Measurements from ENCODE around the gene TOPBP1.

The TOPBP1 gene

DNA sequence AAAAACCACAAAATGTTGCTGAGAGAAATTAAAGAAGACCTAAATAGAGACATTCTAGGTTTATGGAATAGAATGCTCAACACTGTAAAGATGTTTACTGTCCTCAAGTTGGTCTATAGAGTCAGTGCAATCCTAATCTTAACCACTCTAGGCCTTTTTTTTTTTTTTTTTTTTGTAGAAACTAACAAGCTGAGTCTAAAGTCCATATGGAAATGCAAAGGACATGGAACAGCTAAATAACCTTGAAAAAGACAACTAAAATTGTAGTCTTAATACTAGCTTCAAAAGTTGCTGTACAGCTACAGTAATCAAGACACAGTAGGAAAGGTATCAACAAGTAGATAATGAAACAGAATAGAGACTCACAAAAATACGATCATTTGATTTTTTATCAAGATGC, 55.4 kb downstream of the TOPBP1 start:
- DNase-seq, result no peak

DNA sequence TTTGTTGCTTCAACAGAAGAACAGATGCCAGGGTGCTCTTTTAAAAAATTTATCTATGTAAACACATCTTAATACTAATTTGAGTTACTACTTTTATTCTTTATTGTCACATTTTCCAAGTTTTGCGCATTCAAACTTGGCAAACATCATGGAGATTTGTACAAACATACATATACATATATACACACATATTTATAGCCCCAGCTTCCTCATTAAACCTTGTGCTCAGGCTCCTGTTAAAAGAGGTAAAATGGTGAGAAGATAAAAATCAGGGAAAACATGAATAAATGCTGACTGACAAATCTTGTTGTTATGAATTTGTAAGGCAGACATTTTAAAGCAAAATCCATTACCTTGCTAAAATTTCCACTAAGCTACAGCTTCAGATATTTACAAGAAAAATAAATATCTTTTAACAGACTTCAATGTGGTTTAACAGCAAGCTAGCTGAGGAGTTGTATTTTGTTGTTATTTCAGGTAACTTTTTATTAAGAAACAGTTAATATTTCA, 61.1 kb downstream of the TOPBP1 start:
- no peak for DNase-seq

DNA sequence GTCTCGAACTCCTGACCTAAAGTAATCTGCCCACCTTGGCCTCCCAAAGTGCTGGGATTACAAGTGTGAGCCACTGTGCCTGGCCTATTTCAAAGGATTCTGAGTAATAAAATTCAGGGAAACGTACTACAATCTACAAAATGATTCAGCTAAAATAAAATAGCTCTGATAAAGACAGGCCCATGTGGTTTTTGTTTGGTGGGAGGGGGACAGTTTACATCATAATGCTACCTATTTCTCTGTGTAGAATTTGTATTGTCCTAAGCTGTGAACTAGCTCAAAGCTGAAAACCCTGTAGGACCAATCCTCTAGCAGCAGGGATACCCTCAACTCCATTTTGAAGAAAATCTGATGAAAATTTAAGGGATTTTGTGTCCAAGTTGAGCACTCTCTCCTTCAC, 62.5 kb downstream of the TOPBP1 start:
- DNase-seq, result no peak

DNA sequence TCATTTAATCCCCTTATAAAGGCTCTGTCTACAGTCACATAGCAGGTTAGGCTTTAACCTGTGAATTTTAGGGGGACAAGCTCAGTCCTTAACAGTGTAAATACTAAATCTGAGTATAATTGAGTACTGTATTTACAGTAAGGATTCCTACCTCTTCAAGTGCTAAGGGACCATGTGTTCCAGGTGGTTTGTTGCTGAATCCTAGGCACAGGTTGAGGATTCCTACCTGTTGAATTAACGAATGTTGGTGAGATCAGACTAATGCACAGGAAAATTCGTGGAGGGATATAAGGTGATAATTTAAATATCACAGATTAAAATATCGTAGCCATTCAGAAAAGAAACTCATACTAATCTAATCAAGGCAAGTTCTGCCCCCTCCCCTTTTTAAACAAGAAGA, 63.3 kb downstream of the TOPBP1 start:
- DNase-seq, result no peak

DNA sequence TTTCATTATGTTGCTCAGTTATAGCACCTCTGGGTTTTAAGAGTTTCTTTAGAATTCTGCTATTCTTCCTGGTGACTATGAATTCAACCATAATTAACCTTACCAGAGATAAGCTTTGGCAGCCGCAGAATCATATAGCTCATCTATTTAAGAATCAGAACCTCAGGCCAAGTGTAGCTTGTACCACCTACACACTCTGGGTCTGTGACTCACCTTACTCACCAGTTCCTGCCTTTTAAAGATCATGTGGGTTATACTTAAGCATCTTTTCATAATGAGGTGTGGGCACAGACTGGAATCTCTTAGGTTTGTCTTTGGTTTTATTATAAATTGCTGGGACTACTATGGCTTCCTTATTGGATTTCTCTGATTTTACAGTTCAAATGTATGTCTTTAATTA, 66.4 kb downstream of the TOPBP1 start:
- DNase-seq, result no peak

DNA sequence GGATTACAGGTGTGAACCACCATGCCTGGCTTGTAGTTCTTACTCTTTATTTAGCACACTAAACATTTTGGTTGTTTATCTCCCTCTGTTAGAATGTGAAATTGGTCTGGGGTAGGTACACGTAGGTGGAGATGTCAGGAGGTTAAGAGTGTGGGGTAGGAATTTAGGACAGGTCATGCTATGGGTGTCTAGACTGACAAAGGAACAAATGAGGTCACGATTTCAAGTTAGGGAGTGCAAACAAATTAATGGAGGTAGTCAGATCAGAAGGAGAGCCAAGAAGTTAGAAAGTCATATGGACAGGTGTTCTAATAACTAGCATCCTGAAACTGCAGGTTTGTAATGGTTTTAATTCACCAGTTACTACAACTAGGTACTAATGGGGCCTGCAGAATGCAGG, 68.5 kb downstream of the TOPBP1 start:
- no peak for DNase-seq

DNA sequence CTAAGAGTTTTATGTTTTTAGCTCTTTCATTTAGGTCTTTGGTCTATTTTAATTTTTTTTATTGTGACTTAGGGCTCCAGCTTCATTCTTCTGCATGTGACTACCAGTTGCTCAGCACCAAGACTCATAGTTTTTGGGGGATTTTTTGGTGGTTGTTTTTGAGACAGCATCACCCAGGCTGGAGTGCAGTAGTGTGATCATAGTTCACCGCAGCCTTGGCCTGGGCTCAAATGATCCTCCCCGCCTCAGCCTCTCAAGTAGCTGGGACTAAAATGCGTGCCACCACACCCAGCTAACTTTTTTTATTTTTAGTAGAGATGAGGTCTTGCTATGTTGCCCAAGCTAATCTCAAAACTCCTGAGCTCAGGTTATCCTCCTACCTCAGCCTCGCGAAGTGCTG, 68.9 kb downstream of the TOPBP1 start:
- DNase-seq, result no peak

DNA sequence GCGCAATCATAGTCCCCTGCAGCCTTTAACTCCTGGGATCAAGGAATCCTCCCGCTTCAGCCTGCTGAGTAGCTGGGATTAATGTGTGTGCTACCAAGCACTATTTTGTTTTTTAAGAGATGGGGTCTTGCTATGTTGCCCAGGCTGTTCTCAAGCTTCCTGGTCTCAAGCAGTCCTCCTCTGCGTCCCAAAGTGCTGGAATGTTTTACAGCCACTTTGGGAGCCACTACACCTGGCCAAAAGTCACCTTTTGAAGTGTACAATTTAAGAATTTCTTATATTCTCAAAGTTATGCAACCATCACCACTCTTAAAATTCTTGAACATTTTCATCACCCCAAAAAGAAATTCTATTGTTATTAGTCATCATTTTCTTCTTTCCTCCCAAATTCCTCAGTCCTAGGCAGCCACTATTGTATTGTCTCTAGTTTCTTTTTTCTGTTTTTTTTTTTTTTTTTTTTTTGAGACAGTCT, 70.4 kb downstream of the TOPBP1 start:
- no peak for DNase-seq

DNA sequence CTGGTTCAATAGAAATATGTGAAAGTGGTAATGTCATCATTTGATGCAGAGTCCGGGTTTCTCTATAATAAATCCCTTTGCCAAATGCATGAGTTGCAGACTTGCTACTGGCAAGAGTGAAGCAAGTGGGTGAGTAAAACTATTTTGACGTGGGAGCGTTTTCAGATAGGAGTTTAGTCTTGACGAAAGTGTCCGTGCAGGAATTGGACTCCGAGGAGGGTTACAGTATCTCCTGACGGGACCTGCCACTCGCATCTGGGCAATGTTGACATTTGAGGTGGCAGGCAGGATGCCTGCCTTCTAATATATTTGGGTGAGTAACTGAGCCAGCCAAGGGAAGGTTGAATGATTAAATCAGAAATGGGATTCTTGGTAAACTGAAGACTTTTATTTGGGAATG, 72.2 kb downstream of the TOPBP1 start:
- DNase-seq, result no peak

DNA sequence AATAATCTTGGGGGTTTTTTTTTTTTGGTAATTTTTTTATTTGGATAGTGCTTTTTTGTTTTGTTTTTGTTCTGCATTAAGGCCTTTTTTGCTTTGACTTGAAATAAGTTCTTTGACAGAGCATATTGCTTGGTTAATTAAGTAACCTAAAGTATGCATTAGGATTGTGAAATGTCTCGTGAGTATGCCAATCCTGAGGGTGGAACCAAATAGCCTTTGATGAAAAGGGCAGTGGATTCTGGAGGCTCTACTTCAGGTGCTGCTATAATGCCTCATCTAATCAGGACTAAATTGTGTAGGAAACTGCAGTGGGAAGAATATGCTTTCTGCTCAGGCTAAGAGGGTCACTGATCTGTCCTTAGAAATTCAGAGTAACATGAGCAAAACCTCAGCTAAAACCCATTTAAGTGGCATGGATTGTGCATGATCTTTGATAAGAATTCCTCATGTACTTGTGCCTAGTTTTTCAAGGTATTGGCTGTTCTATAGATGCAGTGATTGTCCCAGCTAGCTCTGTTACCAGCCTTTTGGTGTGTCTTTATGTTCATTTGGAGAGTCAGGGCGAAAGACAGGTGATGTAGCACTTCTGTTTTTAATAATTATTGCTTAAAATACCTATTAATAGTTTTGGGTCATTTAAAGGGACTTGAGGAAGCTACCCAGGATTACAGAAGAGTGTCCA, 72.8 kb downstream of the TOPBP1 start:
- DNase-seq, result no peak

DNA sequence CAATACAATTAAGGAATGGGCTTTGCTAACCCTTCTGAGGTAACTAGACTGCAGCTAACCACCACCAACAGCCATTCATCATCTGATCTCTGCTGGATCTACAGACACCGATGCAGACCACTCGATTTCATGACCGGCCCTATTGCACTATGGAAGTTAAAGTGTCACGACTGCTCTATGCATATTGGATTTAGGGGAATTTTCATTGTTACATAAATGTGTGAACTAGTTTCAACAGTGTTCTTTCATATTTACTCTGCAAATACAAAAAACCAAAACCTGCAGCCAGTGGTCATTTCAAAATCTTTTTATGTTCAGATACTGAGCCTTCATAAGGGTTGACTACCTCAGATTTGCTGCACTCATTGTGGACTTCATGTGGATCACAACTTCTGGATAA, 73.7 kb downstream of the TOPBP1 start:
- DNase-seq, result no peak

DNA sequence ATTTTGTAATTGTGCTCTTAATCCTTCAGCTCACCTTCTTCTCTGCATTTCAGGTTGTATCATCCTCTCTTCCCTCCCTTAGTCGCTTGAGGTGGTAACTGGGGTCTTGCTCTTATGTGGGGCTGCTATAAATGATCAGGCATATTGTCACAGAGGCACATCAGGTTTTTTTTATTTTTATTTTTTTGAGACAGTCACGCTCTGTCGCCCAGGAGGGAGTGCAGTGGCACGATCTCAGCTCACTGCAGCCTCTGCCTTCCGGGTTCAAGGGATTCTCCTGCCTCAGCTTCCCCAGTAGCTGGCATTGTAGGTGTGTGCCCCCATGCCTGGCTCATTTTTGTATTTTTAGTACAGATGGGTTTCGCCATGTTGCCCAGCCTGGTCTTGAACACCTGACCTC, 78.3 kb downstream of the TOPBP1 start:
- no peak for DNase-seq

DNA sequence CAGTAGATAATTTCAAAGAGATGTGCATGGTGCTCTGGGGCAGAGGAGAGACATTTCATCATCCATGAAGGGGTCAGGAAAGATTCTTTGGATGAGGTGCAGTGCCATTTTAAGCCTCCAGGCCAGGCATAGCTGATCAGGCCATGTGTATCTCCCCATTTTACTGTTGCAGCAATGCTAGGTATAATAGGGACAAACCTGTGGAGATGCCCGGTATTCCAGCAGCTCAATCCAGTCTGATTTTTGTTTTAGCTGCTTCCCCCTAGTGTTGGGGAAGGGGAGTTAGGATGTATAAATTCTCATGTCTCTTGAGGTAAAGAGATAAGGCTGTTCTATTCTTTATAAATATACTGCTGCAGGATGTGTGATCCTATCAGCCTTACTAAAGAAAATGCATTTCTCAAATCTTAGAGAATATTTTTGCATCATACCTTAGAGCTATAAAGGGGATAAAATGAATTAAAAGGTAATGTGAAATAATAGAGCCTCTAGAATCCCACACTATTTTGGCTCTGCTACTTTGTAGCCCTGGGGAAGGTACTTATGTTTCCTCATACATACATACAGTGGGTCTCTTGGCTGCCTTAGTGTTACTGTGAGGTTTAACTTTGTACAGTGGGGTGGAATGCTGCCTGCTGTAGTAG, 83.1 kb downstream of the TOPBP1 start:
- no peak for DNase-seq

DNA sequence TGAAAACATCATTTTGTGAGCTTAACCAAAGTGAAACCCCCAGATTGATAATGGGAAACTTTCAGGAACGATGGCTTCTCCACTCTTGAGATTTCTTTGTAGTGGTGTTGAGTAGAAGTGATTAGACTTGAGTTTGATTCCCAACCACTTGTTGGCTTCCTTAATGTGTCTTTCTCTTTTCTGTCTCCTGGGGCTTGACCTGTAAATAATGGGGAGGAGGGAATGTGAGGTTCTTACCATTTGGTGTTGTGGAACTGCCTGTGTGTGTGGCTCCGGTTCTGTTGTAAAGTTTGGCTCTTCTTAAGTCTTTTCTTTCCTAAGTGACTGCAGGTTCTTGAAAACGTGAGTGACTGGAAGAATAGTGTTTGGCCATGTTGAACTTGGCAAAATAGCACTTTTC, 85.6 kb downstream of the TOPBP1 start:
- DNase-seq, result no peak

DNA sequence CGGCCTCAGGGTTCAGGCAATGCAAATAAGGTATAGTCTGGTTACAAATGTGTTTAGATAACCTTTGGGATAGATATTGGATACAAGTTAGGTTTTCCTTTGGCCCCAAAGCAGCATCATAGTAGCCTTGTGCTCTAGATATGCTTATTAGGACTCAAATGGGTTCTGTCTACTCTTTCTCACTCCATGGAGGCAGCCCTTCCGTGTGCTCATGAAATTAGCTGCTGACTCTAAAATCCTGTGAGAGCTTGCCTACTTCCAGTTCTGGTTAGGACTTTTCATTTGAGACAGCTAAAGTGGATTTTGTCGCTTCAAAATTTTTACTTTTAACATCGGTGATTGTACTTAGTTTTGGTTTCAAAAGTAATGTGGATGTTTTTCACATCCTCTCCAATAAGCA, 86.7 kb downstream of the TOPBP1 start:
- no peak for DNase-seq

DNA sequence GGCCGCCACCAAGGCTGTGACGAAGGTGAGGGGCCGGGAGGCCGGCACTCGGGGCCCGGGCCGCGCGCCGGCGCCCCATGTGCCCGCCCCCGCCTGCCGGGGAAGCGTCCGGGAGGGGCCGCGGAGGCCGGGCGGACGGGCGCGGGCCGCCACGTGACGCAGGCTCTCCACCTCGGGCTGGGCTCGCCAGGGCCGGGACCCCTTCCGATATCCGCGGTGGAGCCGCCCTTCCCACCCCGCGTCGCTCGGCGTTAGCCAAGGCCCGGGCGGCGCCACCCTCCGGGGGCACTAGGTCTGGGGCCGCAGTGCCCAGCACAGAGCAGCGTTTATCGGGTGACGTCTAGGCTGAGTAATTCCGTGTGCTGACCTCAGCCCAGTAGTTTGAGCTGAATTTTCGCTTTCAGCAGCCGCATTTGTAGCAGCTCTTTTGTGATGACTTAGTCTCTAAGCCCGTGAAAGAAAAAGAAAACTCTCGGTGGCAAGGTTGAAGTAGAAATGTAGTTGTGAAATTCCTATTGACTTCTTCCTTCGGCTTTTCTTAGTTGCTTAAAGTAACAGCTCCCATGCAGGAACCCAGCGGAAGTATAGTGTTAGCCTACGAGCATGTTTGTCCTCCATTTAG, 87.4 kb downstream of the TOPBP1 start:
- DNase-seq, result no peak

DNA sequence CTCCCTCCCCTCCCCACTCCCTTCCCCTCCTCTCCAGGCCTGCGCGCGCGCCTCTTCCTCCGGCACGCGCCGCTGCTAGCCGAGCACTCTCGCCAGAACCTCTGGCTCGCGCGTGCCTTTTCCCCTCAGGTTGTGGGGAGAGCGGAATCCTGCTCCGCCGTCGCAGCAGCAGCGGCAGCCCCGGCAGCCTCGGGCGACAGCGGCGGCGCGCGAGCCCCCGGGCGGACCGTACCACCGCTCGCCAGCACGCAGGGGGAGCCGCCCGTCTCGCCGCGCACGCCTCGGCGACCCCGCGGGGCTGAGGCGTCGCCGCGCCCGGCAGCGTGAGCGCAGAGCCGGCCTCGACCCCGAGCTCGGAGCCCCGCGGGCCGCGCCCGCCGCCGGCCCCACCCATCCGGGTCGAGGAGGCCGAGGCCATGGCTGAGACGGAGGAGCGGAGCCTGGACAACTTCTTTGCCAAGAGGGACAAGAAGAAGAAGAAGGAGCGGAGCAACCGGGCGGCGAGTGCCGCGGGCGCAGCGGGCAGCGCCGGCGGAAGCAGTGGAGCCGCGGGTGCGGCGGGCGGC, 88.0 kb downstream of the TOPBP1 start, which contains the start of gene CDV3:
Gene CDV3, plus strand, starts transcription at position 58 of the 566 bp plus-strand sequence. Its CDS starts 359 bp downstream, at position 417.
- no peak for DNase-seq

DNA sequence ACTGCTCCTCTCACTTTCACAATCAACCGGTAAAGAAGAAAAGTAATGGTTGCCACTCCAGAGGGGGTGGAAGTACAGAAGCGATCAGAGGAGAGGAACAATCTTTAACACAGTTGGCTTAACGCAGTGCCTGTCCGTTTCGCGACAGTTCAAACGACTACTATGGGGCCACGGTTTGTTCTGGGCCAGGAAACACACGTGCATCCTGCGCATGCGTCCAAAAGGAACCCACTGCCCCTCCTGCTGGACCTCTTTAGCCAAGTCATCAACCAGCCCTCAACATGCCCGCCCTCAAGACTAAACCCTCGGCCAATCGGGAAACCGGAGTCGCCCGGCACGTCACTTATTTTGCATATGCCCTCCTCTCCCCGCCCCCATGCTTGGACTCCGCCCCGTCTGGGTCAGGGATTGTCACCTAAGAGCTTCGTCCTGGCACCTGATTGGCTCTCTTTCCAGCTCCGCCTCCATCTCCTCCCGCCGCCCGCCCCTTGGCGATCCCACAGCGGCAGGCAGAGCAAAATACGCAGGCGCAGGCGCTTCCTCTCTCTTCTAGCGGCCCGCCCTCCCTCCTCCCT, 88.6 kb downstream of the TOPBP1 start:
- DNase-seq, result no peak

DNA sequence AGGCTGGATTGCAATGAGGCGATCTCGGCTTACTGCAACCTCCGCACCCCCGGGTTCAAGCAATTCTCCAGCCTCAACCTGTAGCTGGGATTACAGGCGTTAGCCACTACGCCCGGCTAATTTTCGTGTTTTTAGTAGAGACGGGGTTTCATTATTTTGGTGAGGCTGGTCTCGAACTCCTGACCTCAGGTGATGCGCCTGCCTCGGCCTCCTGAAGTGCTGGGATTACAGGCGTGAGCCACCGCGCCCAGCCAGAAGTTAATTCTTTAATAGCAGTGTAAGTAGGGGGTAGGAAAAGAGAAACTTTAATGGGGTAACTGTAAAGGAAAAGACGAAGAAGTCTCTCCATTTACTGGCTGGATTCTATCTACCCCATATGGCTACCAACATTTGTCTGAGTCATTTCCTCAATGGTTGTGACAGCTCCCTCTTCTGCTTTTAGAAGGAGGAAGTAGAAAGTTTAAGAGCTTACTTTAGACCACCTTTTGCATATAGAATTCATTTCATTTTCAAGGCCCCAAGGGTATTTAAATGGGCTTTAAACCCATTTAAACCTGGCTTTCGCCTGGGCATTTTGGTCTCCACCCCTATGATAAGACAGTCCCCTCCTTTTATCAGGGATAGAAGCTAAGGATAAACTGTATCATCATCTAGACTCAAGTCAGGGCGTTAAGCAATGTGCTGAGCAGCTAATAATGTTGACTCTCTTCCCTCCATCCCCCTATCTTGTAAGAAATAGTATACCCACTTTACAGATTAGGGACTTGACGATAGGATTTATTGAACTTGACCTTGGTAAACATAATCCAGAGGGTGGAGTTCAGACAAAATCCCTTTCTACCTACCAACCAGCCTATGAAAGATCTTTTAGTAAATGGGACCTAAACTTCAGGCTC, 89.3 kb downstream of the TOPBP1 start:
- DNase-seq, result no peak

DNA sequence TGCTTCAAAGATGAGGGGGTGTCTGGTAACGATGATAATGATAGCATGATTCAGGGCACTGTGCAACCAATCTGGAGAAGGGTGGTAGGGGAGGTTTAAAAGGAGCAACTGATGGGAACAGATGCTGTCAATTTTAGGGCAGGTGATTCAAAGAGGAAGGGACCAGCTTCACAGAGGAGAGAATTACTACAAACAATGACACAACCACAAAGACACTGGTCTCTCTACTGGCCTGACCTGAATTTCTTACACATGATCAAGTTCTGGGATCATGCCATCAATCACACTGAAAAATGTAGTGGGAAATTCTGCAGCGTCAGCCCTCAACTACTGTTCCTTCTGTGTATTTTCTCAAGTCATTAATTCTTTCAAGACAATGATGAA, 90.8 kb downstream of the TOPBP1 start:
- DNase-seq, result no peak

DNA sequence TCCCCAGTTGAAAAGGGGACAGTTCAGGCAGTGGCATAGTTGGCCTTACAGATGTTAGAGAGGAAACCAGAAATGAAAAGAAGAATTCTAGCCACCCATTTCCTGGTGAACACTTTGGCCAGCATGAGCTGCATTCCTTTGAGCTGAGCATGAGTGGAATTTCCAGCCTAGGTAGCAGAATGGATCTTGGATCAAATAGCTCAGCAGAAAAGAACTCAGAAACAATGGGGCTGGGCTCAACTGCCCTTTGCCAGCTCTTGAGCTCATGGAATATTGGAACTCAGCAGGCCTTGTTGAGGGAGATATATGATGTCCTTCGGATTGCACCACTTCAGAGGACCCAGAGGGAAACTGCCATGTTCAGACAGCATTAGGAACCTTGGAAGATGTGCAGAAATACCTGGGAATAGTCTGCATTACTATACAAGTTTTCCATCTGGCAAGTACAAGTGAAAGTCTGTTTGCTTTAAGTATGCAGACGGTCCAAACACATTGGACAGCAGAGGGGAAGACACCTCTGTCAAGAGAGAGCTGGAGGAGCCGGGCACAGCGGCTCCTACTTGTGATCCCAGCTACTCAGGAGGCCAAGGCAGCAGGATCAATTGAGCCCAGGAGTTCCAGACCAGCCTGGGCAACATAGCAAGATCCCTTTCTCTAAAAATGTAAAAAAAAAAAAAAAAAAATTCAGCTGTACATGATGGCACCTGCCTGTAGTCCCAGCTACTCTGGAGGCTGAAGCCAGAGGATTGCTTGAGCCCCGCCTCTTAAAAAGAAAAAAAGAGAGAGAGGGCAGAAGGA, 91.4 kb downstream of the TOPBP1 start:
- DNase-seq, result no peak

All from NCI-H1092 treated with DMSO at 0.1 percent for 48 hours (cell line).